GM19372 (cell line): ENCODE measurements around the gene ZNF837.
"Not testable (repeated sequence)": the region's sequence is repeated elsewhere in the genome, so short reads cannot be mapped to it uniquely, and the experiment has no call there.

ENCODE experiments used
- ATAC-seq: cut with Tn5 transposase; IDR thresholded peaks from one replicate; pipeline ENCODE4 v1.9.1; 2021; ENCODE audit warnings: mild to moderate bottlenecking, low read depth, moderate library complexity; ENCODE audit not compliant: unreplicated experiment

Gene ZNF837

DNA sequence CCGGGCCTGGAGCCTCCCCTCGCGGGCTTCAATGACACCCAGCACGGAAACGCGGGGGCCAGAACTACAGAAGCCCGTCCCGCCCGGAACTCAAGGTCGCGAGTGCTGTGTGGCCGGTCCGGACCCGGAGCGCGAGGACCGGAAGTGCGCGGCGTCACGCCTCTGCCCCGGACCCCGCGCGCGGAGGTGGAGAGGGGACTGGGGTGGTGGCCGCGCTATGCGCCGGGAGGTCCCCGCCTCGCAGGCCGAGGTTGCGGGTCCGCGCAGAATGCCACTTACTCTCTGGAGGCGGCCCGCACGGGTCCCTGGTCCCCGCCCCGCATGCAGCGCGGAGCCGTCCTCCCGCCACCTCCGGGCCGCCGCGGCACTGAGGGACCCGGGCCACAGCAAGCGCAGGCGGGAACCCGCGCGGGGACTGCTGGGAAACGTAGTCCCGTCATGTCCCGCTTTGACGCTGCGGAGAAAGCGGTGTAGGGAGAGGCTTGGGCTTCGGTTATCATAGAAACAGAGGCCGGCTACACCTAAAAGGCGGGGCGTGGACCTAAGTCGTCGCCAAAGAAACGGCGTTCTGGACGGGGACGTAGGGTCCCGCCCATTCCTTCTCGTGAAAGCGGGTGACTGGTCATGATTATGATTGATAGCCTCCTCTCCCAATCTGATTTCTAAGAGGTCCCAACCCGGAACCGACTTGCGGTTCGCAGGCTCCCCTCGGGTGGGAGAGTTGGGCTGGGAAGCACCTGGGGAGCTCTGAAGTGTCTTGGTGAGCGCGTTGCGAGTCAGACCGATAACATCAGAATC is at the start of gene ZNF837:
TSS of gene ZNF837 (minus strand) at position 369 of the 798 bp plus-strand sequence. CDS start 11,698 bp downstream, outside the sequence.
- peak; percentile 86 for ATAC-seq

DNA sequence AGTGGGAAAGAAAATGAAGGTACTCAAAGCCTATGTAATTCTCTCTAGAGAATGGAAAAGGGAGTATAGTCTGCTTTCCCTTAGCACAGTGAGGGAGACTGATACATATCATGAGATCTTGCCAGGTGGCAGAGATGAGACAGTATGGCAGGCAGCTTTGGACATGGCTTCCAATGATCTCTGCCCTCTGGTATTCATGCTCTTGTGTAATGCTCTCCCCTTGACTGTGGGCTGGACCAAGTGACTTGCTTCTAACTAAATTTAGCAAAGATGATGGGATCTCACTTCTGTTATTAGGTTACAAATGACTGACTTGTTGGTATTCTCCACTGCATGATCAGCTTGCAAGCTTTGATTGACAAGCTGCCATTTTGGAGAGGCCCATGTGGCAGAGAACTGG is 48.9 kb upstream of the ZNF837 start:
- ATAC-seq, result no peak

DNA sequence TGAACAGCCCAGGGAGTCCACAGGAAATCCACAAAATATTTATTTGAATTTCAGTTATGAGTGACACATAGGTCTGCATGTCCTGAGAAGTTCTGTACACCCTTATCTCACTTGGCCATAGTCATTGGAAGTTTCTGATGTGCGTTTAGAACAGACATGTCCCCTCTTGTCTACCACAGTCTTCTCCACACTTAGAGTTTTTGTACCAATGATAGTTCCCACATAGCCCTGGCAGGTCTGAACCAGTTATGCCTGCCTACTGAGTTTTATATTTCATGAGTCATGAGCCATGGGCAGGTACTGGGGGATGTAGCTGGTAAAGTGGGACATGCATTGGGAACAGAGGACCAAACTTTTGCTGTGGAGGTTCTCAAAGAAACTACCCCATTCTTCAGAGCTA is 47.8 kb upstream of the ZNF837 start:
- ATAC-seq, result no peak

DNA sequence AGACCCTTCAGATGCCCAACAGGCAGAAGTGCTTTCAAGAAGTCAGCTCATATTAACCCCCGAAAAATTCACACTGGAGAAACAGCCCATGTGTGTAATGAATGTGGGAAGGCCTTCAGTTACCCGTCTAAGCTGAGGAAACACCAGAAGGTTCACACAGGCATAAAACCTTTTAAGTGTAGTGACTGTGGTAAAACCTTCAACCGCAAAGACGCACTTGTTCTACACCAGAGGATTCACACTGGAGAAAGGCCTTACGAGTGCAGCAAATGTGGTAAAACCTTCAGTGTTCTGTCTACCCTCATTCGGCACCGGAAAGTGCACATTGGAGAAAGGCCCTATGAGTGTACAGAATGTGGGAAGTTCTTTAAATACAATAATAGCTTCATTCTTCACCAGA is 36.2 kb upstream of the ZNF837 start:
- ATAC-seq, result no peak

DNA sequence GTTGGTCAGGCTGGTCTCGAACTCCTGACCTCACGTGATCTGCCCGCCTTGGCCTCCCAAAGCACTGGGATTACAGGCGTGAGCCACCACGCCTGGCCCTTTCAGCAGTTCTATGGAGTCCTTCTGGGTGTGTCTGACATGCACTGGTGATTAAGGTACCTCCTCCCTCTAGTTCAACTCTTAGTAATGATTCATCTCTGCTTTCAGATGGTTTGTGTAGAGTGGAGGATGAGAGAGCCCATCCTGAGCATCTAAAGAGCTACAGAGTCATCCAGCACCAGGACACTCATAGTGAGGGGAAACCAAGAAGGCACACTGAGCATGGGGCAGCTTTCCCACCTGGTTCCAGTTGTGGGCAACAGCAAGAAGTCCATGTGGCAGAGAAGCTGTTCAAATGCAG is 35.8 kb upstream of the ZNF837 start:
- no peak for ATAC-seq

DNA sequence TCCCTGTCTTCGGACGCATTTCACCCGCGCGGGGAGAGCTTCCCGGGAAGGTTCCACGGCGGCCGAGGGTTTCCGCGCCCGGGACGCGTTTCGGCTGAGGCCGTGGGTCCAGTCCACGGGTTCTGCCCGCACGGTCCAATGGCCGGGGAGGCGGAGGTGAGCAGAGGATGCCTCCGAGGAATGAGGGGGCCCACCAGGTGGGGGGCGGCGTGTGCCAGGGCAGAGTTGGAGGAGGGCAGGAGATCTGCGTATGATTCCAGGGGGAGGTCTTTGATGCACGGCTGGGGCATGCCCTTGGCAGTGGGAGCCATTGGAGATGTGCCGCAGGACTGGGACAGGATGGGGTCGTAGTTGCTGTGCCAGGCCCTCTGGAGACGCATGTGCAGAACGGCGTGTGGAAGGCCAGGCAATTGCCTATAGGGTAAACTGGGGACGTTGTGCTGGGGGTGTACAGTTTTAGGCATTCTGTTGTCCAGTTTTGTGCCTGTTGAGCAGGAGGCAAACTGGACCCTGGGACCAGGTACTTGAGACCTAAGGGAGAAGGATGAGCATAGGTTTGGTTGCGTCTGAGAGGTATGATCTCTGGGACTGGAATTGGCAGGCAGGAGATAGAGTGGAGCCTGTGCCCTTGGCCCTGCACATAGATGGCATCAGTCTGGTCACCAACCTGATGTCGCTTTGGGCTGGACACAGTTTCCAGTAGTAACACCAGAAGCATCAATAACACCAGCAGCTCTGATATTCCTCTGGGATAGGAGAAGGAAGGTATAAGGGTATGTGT is 28.4 kb upstream of the ZNF837 start:
- no peak for ATAC-seq

DNA sequence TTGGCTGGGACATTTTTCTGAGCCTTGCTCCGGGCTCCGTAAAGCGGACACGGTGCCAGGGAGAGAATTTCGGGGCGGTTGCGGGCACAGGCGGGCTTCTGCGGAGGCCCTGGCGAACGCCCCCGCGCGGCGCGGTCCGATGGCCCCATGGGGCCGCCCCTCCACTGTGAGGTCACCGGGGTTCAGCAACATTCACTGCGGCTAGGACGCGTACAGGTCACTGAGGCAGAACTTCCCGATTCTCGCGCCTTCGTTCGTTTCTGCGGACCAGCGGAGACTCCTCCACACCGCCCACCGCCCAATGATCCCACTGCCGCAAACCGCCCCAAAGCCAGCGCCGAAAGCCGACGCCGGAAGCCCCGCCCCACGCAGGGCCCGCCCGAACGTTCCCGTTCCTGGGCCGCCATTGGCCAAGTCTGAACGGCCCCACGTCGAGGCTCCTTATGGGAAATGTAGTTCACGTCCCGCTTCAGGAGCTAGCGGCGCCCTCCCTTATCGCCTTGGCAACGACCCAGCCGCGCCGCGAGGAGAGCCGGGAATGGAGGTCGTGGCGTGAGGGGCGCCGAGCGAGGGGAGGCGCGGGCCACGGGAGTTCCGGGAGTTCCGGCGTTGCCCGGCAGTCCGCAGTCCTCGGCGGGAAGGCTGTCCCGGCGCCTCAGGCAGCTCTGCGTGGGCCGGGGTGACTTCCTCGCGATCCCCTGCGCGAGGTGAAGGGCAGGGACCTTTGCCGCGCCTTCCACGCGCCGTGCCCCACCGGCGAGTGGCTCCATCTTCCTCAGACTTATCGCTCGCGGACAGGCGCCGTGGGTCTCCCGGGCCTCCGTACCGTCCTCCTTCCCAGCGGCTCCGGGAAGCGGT is 27.6 kb upstream of the ZNF837 start, which contains the start of gene ZNF584:
TSS of gene ZNF584 (plus strand) at position 498 of the 858 bp plus-strand sequence. CDS start 499 bp downstream, outside the sequence.
- ATAC-seq, result peak; percentile 95

DNA sequence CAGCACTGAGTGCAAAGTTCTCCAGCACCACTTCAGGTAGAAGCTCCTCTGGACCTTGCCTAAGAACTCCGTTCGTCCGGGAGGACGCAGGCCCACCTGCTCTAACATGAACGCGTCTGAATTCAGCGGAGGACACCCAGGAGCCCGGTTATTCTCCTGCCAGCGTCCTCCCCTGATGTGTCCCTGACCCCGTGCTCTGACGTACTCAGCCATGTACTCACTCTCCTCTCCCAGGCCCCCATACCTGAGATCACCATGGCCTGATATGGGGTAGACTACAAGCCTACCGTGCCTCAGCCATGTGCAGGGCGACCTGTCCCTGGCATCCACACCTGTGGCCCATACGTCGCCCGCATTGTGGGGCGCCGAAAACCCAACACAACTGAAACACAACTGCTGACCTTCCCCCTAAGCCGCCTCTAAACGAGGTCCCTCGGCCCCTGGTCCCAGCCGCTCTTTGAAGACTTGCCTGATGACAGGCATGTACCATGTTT is 26.9 kb upstream of the ZNF837 start:
- no peak for ATAC-seq

DNA sequence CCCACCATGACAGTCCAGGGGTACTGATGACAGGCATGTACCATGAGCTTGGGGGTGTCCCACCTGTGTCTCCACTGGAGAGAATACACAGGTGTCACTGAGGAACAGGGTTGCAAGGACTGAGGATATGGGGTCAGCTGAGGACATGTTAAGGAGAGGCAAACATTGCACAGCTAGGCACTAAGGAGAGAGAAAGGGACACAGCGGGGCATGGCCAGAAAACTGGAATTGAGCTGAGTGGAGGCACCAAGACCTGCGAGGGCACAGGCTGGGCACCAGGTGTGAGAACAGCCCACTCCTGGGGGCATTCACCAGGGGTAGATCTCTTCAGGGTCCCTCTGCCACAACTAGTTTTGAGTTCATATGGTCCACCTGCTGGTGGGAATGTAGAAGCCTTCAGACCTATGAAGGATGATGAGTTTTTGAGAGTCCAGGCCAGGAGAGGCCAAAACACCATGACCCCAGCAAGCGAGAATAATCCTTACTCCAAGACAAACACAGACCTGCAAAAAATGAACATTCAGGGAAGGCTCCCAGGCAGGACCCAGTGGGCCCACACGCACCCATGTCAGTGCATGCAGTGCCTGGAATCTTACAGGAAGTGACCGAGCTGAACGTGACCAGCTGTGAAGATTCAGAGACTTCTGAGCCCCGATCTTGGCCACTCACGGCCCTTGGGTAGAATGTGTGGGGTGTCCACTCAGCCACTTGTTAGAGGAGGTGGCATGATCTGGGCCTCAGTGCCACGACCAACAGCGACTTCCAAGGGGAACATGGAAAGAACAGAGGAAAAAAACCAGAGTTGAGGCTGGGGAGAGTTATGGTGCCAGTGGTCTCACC is 26.2 kb upstream of the ZNF837 start:
- no peak for ATAC-seq

DNA sequence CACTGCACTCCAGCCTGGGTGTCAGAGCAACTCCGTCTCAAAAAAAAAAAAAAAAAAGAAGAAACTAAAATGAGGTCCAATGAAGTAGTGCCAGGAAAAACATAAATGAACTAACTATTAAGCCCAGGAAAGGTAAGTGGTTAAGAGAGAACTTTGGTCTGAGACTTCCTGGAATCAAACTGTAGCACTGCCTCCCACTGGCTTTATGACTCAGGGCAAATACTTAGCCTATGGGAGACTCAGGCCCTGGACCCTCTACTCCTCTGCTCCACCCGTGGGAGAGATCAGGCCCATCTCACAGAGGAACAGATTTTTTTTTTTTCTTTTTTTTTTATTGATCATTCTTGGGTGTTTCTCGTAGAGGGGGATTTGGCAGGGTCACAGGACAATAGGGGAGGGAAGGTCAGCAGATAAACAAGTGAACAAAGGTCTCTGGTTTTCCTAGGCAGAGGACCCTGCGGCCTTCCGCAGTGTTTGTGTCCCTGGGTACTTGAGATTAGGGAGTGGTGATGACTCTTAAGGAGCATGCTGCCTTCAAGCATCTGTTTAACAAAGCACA is 23.2 kb upstream of the ZNF837 start:
- ATAC-seq, result not testable (repeated sequence)

DNA sequence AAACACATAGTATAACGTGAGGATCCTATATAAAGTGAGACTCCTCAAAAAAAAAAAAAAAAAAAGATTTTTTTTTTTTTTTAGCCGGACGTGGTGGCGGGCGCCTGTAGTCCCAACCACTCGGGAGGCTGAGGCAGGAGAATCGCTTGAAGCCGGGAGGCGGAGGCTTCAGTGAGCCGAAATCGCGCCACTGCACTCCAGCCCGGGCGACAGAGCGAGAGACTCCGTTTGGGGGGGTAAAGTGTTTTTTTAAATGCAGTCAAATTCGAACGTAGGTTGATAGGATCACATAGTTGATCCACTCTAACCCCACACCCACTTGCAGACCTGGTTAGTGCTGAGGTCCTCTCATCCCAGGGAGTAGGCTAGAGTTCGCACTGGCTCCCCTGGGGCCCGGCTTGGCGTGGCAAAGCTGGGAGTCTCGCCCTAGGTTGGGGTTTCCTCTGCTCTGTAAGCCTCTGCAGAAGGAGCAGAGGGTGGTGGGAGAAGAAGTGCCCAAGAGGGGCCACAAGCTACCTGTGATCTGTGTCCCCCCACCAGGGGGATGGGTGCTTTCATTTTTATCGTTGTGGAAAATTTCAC is 21.1 kb upstream of the ZNF837 start:
- no peak for ATAC-seq

DNA sequence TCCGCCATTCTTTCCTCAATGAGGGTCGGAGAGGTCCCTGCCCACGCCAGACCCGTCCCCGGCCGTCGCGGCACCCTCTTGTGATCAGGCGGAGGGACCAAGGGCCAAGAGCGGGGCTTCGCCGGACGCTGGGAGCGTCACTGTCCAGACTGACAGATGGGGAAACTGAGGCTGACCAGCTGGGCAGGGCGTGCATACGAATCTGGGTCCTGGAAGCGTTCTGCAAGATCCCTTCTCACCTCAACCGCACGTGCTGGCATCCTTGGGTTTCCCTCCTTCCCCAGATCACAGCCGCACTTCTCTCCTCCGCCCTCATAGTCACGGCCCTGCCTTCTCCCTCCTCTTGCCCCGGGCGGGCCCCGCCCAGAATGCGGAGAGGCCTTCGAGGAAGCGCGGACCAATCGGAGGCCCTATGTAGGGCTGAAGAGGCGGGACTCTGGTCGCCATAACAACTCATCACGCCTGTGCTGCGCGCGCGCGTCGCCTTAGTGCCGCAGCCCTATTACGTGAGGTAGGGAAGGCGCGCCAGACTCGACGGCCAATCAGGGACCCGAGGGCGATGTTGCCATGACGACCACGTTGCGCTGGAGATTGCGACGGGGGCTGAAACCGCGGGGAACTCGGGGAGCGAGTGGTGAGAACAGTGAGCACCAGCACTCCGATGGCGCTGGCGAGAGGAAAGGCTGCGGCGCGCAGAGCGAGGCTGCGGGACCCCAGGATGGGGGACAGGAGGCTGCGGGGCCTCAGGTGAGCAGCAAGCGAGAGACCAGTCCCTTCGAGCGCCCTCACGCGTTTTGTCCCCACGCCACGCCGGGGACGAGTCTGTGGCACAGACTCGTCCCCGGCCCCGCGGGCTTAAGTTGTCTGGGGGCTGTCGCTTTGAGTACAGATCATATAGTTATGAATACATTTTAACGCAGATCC is 20.3 kb upstream of the ZNF837 start:
- ATAC-seq, result peak; percentile 99

DNA sequence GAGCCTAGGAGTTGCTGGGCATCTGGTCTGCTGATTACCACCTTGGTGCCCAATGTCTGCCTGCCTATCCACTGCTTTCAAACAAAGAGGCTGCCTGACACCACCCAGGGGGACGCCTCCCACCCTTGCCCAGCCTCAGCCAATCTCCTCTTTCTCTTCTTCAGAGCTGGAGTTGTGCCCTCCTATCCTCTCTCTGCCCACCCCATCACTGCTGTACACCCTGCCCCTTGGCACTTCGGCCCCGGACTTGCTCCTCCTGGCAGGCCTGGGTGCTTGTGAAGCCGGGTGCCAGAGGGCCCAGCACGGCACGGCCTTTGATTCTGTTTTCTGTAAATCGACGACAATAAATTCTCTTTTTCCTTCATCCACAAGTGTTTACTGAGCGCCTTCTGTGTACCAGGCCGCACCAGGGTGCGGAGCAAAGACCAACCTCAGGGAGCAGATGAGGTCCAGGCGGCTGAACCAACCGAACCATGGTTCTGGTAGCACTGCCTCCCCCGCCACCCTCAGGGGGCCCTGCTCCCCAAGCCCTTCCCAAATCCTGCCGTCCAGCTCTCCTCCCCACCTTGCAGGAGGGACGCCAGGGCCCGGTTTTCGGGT is 19.6 kb upstream of the ZNF837 start:
- ATAC-seq, result no peak

DNA sequence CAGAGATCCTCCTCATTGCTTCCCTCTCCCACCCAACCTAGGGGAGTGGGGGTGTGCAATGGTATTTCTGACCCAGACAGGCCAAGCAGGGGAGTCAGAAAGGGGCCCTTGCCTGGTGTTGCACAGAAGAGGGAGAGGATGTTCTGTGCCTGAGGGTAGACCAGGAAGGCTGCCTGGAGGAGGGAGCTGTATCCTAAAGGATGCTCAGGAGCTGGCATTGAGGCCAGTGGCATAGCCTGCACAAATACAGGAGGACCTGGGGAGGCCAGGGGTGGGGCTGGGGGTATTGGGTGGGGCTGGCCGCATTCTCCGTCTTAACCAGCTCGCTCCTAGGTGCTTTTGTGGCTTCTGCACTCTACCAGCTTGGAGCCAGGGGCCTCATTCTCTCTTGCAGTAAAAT is 19.1 kb upstream of the ZNF837 start:
- no peak for ATAC-seq

DNA sequence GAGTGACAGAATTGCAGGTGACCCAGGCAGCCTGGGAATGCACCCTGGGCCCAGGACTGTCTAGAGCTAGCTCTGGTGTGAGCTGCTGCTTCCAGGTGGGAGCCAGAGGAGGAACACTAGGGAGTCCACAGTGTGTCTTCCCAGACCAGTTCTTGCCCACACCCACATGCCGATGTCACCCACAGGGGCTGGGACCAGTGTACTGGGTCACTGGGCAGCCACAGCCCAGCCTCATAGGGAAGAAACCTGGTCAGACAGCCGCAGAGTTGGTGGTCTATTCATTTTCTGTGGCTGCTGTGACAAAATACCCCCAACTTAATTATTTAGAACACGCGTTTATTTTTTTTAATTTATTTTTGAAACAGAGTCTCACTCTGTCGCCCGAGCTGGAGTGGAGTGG is 17.7 kb upstream of the ZNF837 start:
- ATAC-seq, result no peak

DNA sequence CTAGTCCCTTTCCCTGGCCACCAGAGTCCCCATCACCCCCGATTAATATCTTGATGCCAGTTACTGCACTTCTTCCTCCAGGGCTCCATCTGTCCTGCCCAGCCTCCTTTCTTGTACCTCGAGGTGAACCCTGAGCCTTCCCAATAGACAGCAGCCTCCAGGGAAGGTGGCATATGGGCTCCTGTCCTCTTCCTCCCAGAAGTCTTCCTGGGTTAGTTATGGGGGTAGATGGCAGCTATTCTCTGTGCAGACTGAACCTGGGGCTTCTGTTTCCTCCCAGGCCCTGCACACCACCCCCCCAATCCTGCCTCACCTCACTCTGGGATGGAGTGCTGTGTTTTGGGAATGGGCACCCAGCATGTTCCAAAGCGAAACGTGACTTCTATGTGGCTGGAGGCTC is 17.3 kb upstream of the ZNF837 start:
- no peak for ATAC-seq

DNA sequence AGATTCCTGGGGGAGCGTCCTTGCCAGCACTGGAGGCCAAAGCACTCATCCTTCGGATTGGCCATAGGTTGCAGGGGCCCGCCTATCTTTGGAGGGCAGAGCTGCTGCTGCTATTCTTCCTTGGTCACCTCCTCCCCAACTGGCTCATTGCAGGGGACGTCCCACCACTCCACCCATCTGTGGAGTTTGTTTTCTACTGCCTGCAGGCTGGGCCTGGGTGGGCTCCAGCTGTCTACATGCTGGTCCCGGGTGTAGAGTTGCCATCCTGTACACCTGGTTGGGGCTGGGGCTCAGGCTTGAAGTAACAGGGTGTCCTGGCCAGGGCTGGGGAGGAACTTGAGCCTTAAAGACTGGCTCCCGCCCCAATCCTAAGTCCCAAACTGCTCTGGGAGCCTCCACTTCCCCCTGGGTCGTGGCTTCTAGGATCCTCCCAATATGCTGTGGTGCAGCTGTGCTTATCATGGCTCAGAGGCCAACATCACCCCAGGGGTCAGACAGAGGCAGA is 16.8 kb upstream of the ZNF837 start:
- ATAC-seq, result no peak
